Endometrial microvascular endothelial cells (primary cell): ENCODE results near the gene C1orf159. TPM values are rescaled to one million over a fixed set of nuclear protein-coding genes. Genes with fewer than 3 reads are reported as not detected.

Source experiments
- in situ Hi-C: cut with HindIII; loops from 2 replicates; pipeline ENCODE4 v1.10.0; 2017; ENCODE audit warnings: low sequenced_read_pairs, low pct_unique_long_range_greater_than_20kb; ENCODE audit errors: inconsistent ontology term
- total RNA-seq: library from RNA; depleted of rRNA; stranded (reverse); fragments of >200 nt; gene quantifications from one replicate; pipeline ENCODE4 v1.2.3, GENCODE V29; 2015; ENCODE audit errors: inconsistent ontology term

Gene C1orf159
- total RNA-seq, 1 donor from 2014 or later: 22.3 TPM

DNA sequence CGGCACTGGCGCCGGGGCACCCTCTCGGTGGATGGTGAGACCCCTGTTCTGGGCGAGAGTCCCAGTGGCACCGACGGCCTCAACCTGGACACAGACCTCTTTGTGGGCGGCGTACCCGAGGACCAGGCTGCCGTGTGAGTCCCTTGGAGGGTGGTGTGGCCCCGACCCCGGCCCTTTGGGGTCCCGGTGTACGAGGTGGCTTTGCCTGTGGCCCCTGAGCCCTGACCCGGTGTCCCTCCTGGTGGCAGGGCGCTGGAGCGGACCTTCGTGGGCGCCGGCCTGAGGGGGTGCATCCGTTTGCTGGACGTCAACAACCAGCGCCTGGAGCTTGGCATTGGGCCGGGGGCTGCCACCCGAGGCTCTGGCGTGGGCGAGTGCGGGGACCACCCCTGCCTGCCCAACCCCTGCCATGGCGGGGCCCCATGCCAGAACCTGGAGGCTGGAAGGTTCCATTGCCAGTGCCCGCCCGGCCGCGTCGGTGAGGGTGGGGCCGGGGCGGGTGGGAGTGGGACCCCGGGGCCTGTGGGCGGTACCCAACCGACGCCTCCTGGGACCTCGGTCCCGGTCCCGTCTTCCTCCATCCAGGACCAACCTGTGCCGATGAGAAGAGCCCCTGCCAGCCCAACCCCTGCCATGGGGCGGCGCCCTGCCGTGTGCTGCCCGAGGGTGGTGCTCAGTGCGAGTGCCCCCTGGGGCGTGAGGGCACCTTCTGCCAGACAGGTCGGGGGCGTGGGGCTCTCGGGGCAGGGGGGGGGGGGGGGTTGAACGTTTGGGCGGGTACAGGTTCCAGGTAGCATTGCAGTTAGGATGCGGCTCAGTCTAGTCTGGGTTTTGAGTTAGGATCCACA lies 66.3 kb downstream of the C1orf159 start:
- in situ Hi-C loops: no loop called here

DNA sequence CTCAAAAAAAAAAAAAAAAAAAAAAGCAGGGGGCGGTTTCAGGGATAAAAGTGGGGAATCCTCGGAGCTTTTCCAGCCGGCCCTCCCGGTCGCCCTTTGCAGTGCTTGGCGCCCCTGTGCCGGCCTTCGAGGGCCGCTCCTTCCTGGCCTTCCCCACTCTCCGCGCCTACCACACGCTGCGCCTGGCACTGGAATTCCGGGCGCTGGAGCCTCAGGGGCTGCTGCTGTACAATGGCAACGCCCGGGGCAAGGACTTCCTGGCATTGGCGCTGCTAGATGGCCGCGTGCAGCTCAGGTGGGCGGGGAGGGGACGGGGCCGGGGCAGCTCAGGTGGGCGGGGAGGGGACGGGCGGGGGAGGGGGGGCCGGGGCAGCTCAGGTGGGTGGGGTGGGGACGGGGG lies 67.1 kb downstream of the C1orf159 start:
- in situ Hi-C loops: no loop called here

DNA sequence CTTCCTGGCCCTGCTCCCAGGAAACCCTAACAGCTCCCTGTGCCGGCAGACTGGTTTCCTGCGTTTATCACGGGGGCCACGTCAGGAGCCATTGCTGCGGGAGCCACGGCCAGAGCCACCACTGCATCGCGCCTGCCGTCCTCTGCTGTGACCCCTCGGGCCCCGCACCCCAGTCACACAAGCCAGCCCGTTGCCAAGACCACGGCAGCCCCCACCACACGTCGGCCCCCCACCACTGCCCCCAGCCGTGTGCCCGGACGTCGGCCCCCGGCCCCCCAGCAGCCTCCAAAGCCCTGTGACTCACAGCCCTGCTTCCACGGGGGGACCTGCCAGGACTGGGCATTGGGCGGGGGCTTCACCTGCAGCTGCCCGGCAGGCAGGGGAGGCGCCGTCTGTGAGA lies 67.9 kb downstream of the C1orf159 start:
- in situ Hi-C loops: no loop called here

DNA sequence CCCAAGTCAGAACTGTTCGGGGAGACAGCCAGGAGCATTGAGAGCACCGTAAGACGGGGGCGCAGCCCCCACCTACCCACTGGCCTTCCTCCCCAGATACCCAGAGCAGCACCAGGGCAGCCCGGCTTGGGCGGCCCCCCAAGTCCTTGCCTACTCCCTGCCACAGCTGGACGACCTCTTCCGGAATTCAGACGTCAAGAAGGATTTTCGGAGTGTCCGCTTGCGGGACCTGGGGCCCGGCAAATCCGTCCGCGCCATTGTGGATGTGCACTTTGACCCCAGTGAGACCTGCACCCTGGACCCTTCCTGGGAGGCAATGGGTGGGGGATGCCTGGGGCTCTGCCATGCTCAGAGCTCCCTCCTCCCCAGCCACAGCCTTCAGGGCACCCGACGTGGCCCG lies 68.5 kb downstream of the C1orf159 start:
- in situ Hi-C loops: no loop called here

DNA sequence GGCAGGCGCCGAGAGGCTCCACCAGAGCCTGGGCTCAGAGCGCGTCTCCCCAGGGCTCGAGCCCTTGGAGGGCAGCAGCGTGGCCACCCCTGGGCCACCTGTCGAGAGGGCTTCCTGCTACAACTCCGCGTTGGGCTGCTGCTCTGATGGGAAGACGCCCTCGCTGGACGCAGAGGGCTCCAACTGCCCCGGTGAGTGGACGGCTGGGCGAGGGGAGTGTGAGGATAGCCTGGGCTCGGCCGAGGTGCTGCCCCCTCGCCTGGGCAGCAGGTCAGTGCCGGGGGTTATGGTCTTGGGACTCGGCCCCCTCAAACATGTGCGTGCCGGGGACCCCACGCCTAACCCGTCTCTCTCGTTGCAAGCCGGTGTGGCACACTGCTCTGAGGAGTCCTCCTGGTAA lies 69.1 kb downstream of the C1orf159 start:
- in situ Hi-C loops: no loop called here

DNA sequence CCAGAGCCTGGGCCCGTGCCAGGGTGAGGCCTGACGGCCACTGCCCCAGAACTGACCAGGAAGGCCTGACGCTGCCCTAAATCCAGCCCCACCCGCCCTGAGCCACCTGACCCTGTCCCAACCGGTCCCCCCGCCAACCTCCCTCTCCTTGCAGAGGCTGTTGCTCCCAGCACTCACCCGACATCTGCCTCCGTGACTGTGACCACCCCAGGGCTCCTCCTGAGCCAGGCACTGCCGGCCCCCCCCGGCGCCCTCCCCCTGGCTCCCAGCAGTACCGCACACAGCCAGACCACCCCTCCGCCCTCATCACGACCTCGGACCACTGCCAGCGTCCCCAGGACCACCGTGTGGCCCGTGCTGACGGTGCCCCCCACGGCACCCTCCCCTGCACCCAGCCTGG lies 69.6 kb downstream of the C1orf159 start:
- in situ Hi-C loops: no loop called here

DNA sequence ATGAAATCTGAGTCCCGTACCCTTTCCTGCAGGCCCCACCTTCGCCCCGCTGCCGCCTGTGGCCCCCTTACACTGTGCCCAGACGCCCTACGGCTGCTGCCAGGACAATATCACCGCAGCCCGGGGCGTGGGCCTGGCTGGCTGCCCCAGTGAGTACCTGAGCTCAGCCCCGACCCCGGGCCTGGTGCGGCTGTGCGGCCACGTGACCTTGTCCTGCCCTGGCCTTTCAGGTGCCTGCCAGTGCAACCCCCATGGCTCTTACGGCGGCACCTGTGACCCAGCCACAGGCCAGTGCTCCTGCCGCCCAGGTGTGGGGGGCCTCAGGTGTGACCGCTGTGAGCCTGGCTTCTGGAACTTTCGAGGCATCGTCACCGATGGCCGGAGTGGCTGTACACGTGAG lies 70.8 kb downstream of the C1orf159 start:
- in situ Hi-C loops: no loop called here

DNA sequence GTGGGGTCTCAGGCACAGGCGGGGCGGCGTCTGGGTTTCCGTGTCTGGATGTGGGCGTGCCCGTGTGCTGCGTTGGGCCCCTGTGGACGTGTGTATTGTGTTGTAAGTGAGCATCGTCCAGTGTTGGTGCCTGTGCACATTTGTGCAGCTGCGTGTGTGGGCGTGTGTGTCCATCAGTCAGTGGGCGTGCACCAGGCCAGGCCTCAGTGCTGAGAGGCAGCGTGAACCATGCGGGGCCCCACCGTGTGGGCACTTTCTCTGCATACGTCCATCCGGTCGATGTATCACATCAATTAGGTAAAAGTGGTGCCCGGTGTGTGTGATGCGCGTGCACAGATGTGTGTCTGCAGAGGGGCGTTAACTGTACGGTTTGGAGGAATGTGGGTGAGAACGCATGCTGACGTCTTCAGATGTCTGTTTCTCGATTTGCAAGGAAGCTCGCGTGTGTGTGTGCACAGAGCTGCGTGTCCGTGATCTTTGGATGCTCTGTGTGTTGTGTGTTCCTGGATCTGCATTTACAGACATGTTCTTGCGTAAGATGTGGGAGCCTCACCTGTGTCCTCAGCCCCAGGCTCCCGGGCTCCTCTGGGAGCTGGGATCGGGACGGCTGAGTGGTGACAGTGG lies 71.3 kb downstream of the C1orf159 start:
- in situ Hi-C loops: no loop called here

DNA sequence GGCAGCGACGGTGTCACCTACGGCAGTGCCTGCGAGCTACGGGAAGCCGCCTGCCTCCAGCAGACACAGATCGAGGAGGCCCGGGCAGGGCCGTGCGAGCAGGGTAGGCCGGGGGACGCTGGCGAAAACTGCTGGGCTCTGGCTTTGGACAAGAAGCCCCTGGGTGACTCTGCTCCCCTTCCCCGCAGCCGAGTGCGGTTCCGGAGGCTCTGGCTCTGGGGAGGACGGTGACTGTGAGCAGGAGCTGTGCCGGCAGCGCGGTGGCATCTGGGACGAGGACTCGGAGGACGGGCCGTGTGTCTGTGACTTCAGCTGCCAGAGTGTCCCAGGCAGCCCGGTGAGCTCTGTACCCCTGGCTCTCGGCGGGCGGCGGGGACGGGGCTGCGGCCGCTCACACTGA lies 72.0 kb downstream of the C1orf159 start:
- in situ Hi-C loops: no loop called here

DNA sequence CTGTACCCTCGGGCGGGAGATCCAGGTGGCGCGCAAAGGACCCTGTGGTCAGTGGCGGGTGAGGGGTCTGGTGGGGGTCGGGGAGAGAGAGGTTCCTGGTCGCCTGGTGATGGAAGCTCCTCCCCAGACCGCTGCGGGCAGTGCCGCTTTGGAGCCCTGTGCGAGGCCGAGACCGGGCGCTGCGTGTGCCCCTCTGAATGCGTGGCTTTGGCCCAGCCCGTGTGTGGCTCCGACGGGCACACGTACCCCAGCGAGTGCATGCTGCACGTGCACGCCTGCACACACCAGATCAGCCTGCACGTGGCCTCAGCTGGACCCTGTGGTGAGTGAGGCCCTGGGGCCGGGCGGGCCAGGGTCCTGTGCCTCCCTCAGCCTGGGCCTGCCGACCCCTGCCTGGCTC lies 72.5 kb downstream of the C1orf159 start:
- in situ Hi-C loops: no loop called here

DNA sequence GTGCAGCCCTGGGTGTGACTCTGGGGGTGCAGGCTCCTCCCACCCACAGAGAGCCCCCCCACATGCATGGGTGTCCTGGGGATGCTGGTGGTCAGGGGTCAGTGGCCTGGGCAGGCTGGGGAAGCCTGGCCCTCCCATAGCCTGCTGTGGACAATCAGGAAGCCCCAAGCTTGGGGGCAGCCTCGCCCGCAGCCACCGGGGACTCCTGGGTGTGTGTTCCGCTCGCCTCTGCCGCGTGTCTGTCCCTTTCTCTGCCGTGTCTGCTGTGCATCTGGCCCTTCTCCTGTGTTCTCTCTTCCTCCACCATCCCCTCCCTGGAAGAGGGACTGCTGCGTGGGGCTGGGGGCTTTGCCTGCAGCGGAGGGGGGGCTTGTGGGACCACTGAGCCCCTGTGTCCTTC lies 73.1 kb downstream of the C1orf159 start:
- in situ Hi-C loops: no loop called here

DNA sequence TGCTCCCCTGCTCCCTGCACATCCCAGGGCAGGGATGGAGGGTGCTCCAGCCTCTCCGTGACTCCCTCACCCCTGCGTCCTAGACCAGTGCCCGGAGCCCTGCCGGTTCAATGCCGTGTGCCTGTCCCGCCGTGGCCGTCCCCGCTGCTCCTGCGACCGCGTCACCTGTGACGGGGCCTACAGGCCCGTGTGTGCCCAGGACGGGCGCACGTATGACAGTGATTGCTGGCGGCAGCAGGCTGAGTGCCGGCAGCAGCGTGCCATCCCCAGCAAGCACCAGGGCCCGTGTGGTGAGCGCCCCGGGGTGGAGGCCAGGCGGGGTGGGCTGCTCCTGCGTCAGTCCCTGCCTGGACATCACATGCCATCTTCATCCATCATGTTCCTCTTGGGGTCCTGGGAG lies 74.0 kb downstream of the C1orf159 start:
- in situ Hi-C loops: no loop called here

DNA sequence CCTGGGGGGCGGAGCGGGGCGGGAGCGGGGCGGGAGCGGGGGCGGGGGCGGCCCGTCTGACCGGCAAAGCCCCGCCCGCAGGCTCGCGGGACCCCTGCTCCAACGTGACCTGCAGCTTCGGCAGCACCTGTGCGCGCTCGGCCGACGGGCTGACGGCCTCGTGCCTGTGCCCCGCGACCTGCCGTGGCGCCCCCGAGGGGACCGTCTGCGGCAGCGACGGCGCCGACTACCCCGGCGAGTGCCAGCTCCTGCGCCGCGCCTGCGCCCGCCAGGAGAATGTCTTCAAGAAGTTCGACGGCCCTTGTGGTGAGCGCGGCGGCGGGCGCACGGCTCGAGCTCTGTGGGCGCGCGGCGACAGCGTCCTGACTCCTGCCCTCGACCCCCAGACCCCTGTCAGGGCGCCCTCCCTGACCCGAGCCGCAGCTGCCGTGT lies 74.8 kb downstream of the C1orf159 start:
- in situ Hi-C loops: no loop called here

DNA sequence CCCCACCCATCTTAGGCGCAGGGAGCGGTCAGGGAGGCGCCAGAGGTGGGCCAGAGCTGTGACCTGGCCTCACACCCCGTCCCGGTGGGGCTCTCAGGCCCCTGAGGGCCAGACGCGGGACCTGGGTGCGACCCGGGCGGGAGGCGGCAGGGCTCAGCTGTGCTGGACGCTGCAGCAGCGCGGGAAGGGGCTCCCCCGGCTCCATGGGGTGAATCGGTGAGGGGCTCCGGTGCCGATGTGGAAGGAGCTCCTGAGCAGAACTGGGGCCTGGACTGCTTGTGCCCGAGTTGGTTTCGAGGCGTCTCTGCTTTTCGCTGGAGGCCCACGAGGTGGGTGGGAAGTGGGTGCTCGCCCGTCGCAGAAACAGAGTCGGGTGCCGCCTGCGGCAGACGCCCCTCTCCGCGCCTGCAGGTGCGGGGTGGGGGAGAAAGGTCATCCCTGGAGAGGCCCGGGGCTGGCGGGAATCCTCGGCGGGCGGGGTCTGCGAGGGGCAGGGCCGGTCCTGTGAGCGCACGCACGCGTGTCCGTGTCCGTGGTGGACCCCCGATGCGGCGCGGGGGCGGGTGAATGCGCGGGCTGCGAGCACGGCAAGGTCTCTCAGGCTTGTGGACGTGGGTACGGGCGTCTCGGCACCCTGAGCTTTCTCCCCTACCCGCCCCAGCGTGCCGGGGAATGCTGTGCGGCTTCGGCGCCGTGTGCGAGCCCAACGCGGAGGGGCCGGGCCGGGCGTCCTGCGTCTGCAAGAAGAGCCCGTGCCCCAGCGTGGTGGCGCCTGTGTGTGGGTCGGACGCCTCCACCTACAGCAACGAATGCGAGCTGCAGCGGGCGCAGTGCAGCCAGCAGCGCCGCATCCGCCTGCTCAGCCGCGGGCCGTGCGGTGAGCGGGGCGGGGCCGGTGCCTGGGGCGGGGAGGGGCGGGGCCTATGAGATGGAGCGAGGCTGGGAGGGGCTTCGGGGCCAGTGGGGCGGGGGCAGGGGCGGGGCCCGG lies 75.6 kb downstream of the C1orf159 start:
- in situ Hi-C loops: no loop called here

DNA sequence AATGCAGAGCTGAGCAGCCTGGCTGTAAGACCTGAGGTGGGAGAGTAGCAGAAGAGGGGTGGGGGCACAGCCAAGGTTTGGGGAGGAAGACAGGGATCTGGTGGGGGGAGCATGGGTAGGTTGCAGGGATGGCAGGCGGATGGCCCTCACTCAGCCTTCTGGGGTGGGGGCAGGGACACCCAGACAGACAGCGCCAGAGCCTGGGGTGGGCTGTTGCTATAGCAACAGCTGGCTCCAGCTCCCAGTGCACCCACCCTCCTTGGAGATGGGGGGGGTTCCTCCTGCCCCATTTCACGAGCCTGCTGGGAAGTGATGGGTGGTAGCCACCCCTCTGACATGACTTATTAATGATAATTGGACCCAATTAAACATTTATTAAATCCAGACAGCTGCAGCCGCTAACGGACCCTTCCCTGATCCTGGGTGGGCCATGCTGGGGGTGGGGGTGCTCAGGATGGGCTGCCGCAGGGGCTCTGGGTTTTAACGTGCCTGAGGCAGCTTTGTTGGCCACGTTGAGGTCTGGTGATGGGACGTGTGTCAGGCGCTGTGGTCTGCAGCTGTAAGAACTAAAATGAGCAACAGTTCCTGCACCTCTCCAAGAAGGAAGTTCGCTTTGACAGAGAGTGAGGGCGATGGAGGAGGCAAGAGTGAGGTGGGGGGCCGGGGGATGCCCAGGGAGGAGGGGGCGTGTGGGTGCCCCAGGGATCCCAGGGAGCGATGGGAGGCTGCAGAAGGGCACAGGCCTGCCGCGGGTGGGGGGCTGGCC lies 76.6 kb downstream of the C1orf159 start:
- in situ Hi-C loops: no loop called here

DNA sequence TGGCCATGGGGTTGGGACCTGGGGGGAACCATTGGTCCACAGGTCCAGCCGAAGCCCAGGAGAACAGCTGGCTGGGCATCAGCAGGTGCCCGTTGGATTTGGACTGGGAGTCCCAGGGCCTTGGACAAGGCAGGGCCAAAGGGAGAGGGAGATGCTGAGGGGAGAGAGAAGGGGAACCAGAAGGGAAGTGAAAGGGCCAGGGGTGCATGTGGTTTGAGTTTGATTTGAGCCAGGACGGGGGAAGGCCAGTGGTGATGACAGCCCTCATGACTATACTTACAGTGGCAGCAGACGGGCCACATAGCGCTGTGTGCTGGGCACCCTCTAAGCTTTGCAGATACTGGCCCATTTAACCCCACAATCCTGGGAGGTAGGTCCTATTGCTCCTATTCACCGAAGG lies 77.2 kb downstream of the C1orf159 start:
- in situ Hi-C loops: no loop called here

DNA sequence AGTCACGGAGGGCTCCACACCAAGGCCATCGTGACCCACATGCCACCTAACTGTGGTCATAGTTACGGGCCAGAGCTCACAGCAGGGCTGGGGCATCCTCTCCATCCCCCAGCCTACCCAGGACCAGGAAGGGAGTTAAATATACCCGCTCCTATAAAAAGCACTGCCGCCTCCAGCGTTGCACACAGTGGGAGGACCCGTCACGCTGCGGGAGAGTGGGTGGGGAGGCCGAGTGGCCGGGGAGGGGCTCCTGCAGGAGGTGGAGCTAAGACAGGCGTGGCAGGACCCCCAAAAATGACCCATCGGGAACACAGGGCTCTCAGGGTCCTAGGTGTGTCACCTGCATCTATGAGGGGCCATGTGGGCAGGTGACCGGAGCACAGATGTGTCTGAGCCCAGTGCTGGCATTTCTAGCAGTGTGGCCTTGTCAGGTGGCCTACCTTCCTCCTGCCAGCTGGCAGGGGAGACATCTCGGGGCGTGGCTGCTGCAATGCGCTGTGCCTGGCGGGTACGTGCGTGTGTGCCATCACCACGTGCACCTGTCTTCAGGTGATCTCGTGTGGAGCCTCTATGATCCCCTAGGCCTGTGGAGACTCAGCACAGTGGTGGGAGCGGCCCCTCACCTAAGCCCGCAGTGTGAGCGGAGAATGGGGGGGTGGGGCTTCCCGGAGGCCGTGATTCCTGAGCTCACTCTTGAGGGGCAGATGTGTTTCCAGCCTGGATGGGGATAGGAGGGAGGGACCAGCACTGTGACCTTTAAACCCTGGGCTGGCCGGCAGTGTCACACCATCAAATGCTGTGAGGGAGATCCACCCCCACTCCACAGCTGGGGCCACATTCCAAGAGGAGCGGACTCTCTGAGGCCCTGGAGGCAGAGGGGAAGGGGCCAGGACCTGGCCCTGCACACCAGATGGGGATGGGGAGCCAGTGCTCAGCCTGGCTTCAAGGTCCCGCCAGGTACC lies 78.2 kb downstream of the C1orf159 start:
- in situ Hi-C loops: no loop called here
